Measurements from ENCODE around the gene ACIN1. TPM values are rescaled to one million over a fixed set of nuclear protein-coding genes. Genes with fewer than 3 reads are reported as not detected.
"Not testable (repeated sequence)": the region's sequence is repeated elsewhere in the genome, so short reads cannot be mapped to it uniquely, and the experiment has no call there.

Gene ACIN1
- total RNA-seq, 1 experiment from 2014 or later, result 333 TPM

- Histone ChIP-seq H3K79me2 (ENCODE audit: insufficient read depth, low read length) (no peaks in the 10 kb centered on the region), H2BK20ac (ENCODE audit: low read depth, low read length, poor library complexity, severe bottlenecking) (no peak overlapping the region), H2BK5ac (ENCODE audit: insufficient read length, low read length) (no peak overlapping the region), H3K14ac (ENCODE audit: insufficient read depth, low read length) (no peak overlapping the region), H4K8ac (replicated peaks; ENCODE audit: insufficient read length, low read depth, low read length) (no peak overlapping the region), H3K56ac (ENCODE audit: insufficient read length, low read depth, low read length) (no peak overlapping the region), H2BK12ac (ENCODE audit: insufficient read length, low read depth, low read length) (no peak overlapping the region), H3K4me2 (ENCODE audit: insufficient read depth, insufficient read length, low read length) (no peak overlapping the region), H3K27me3 (ENCODE audit: insufficient read depth, low read length) (no peaks in the 10 kb centered on the region), H2AK5ac (ENCODE audit: insufficient read length, low read length) (no peak overlapping the region), H3K27ac (ENCODE audit: insufficient read length, low read depth, low read length) (no peak overlapping the region), H3K23ac (ENCODE audit: insufficient read length, low read depth, low read length) (no peak overlapping the region), H3K9ac (ENCODE audit: extremely low read depth, insufficient read length, low read length) (no peak overlapping the region), H3K79me1 (ENCODE audit: insufficient read depth, low read depth, low read length, poor library complexity, severe bottlenecking) (no peaks in the 10 kb centered on the region), H4K5ac (ENCODE audit: insufficient read length, low read depth, low read length) (no peak overlapping the region), H4K91ac (ENCODE audit: insufficient read length, low read depth, low read length) (no peak overlapping the region), H3K4me1 (ENCODE audit: insufficient read depth, low read length) (peaks cover 2% of the 10 kb centered on the region; the same call in 1 of the 2 replicates), H3K23me2 (ENCODE audit: insufficient read length, low read depth, low read length, poor library complexity, severe bottlenecking) (no peaks in the 10 kb centered on the region), H4K20me1 (ENCODE audit: control insufficient read depth, insufficient read depth, insufficient read length) (no peaks in the 10 kb centered on the region), H2AFZ (ENCODE audit: low read length) (no peak overlapping the region), H3K9me3 (ENCODE audit: control insufficient read depth, low read depth, low read length) (no peaks in the 10 kb centered on the region), H2BK15ac (ENCODE audit: low read depth, low read length) (no peak overlapping the region), H3K4ac (ENCODE audit: low read depth, low read length) (no peak overlapping the region), H2BK120ac (ENCODE audit: low read depth, low read length, poor library complexity, severe bottlenecking) (no peak overlapping the region), H3K18ac (ENCODE audit: insufficient read length, low read depth, low read length) (no peak overlapping the region), H3T11ph (ENCODE audit: low read length) (no peak overlapping the region)
- WGBS (ENCODE audit: extremely low coverage, insufficient read length, low lambda C conversion rate), result no CpG with 5 or more reads among the region's 1 CpG
- Mint-ChIP-seq H3K27ac (no peak overlapping the region), H3K4me1 (peaks cover 33 to 34% of the 10 kb centered on the region in 2 experiments), H3K27me3 (ENCODE audit: low read depth) (peaks cover 13% of the 10 kb centered on the region), H3K4me3 (no peak overlapping the region), H3K36me3 (ENCODE audit: insufficient read depth in 1 of 3, low read depth in 3 of 3) (peaks cover 0 to 3% (median 0%) of the 10 kb centered on the region in 3 experiments; a peak in 1 of 7 replicates), H3K9me3 (peaks cover 8 to 9% of the 10 kb centered on the region in 2 experiments)
- no peak for DNase-seq
- TF ChIP-seq CTCF (conservative IDR thresholded peaks at IDR 0.05), result no peak
Measured at GRCh38 chr14:23109769-23110168, 14.8 kb upstream of the ACIN1 start.

- not testable (repeated sequence) for H3K4me1 ChIP-seq (ENCODE audit: insufficient read depth, low read length); H4K5ac ChIP-seq (ENCODE audit: insufficient read length, low read depth, low read length); H3K27me3 ChIP-seq (ENCODE audit: insufficient read depth, low read length); H3K56ac ChIP-seq (ENCODE audit: insufficient read length, low read depth, low read length); H2BK5ac ChIP-seq (ENCODE audit: insufficient read length, low read length); H4K91ac ChIP-seq (ENCODE audit: insufficient read length, low read depth, low read length); H3K18ac ChIP-seq (ENCODE audit: insufficient read length, low read depth, low read length); H3K4ac ChIP-seq (ENCODE audit: low read depth, low read length); H3K4me3 Mint-ChIP-seq; H3K23me2 ChIP-seq (ENCODE audit: insufficient read length, low read depth, low read length, poor library complexity, severe bottlenecking); H2BK20ac ChIP-seq (ENCODE audit: low read depth, low read length, poor library complexity, severe bottlenecking); H3K27ac Mint-ChIP-seq; H3T11ph ChIP-seq (ENCODE audit: low read length); H3K9me3 Mint-ChIP-seq; H3K23ac ChIP-seq (ENCODE audit: insufficient read length, low read depth, low read length); H2BK120ac ChIP-seq (ENCODE audit: low read depth, low read length, poor library complexity, severe bottlenecking); H3K27ac ChIP-seq (ENCODE audit: insufficient read length, low read depth, low read length); H3K79me2 ChIP-seq (ENCODE audit: insufficient read depth, low read length); H4K20me1 ChIP-seq (ENCODE audit: control insufficient read depth, insufficient read depth, insufficient read length); H3K14ac ChIP-seq (ENCODE audit: insufficient read depth, low read length); H2AK5ac ChIP-seq (ENCODE audit: insufficient read length, low read length); H2AFZ ChIP-seq (ENCODE audit: low read length); H3K36me3 Mint-ChIP-seq (ENCODE audit: insufficient read depth in 1 of 3, low read depth in 3 of 3); H3K9me3 ChIP-seq (ENCODE audit: control insufficient read depth, low read depth, low read length); H2BK12ac ChIP-seq (ENCODE audit: insufficient read length, low read depth, low read length); H2BK15ac ChIP-seq (ENCODE audit: low read depth, low read length); H4K8ac ChIP-seq (replicated peaks; ENCODE audit: insufficient read length, low read depth, low read length); H3K4me2 ChIP-seq (ENCODE audit: insufficient read depth, insufficient read length, low read length); H3K79me1 ChIP-seq (ENCODE audit: insufficient read depth, low read depth, low read length, poor library complexity, severe bottlenecking); H3K9ac ChIP-seq (ENCODE audit: extremely low read depth, insufficient read length, low read length)
- H3K4me1 Mint-ChIP-seq, result peaks cover 29 to 30% of the 10 kb centered on the region in 2 experiments
- H3K27me3 Mint-ChIP-seq (ENCODE audit: low read depth), result peaks cover 20% of the 10 kb centered on the region
- DNase-seq, result peak; percentile 71
- WGBS (ENCODE audit: extremely low coverage, insufficient read length, low lambda C conversion rate), result no CpG with 5 or more reads among the region's 24 CpGs
Measured at GRCh38 chr14:23108169-23108568, 13.2 kb upstream of the ACIN1 start.
